ENCODE measurements around the gene TRIM2. TPM values are rescaled to one million over a fixed set of nuclear protein-coding genes. Genes with fewer than 3 reads are reported as not detected.

The TRIM2 gene
- total RNA-seq (2021) (93.2 and 107 TPM in 2 replicates), Bru-seq, nascent RNA (percentile 85 among the genes with signal in this experiment), BruChase-seq, experiment 1, labeled RNA remaining after a 2-hour chase (percentile 84 among the genes with signal in this experiment), BruChase-seq, experiment 2, labeled RNA remaining after a 6-hour chase (percentile 85 among the genes with signal in this experiment)
- long read RNA-seq, full-length matches to known transcripts, result 11 of 78 reads
- long read RNA-seq, partial matches to known transcripts, result 31 of 78 reads
- long read RNA-seq, other reads (novel, unspliced or antisense), result 36 of 78 reads

- BruUV-seq (replicated peaks), result no TSS peak
- POLR2A ChIA-PET (ENCODE audit: low non-redundant PET), result interaction anchor here (0.5 to 1.2 kb wide), 2 partner anchors 23 to 38 kb away, joined by 3 to 7 read pairs; no protein-coding TSS in a partner anchor
- Histone ChIP-seq H3K4me1 (ENCODE audit: insufficient read depth, low read length, poor library complexity, severe bottlenecking) (peaks cover 15% of the 10 kb centered on the region), H3K4me3 (ENCODE audit: low read depth, low read length, poor library complexity, severe bottlenecking) (peak within 1 kb of the TSS; percentile 45), H3K27ac (ENCODE audit: low read depth, low read length, poor library complexity, severe bottlenecking) (peak within 1 kb of the TSS; percentile 54), H3K27me3 (replicated peaks; ENCODE audit: insufficient read depth, low read depth, low read length, poor library complexity) (no peaks in the 10 kb centered on the region), H3K9me3 (ENCODE audit: low read depth, low read length, poor library complexity, severe bottlenecking) (no peaks in the 10 kb centered on the region), H3K36me3 (ENCODE audit: insufficient read depth, low read length, poor library complexity, severe bottlenecking) (no peaks in the 10 kb centered on the region)
- CTCF ChIA-PET, result interaction anchor here (1.5 kb wide), 1 partner anchor 61 kb away, joined by 5 read pairs; no protein-coding TSS in a partner anchor
- peak; percentile 95 for DNase-seq (ENCODE audit: low spot score)
- intact Hi-C loops (cut with micrococcal nuclease; ENCODE audit: unreplicated experiment), result loop anchor here (5.0 kb wide), 1 partner anchor 52 kb away; no protein-coding TSS in a partner anchor
- no peak for TF ChIP-seq EZH2 (IDR thresholded peaks at IDR 0.05; ENCODE audit: borderline replicate concordance, low read depth, low read length, poor library complexity, severe bottlenecking)
- TF ChIP-seq, protein P1, sequence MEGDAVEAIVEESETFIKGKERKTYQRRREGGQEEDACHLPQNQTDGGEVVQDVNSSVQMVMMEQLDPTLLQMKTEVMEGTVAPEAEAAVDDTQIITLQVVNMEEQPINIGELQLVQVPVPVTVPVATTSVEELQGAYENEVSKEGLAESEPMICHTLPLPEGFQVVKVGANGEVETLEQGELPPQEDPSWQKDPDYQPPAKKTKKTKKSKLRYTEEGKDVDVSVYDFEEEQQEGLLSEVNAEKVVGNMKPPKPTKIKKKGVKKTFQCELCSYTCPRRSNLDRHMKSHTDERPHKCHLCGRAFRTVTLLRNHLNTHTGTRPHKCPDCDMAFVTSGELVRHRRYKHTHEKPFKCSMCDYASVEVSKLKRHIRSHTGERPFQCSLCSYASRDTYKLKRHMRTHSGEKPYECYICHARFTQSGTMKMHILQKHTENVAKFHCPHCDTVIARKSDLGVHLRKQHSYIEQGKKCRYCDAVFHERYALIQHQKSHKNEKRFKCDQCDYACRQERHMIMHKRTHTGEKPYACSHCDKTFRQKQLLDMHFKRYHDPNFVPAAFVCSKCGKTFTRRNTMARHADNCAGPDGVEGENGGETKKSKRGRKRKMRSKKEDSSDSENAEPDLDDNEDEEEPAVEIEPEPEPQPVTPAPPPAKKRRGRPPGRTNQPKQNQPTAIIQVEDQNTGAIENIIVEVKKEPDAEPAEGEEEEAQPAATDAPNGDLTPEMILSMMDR (conservative IDR thresholded peaks at IDR 0.05; ENCODE audit: low read depth, low read length), result no peak
These were observed at the start of gene TRIM2 for GRCh38 chr4:153204247-153204671. Gene TRIM2, plus strand, starts transcription at chr4:153204443. Its CDS starts 88 bp downstream, at chr4:153204531.

- H3K4me3 ChIP-seq (ENCODE audit: low read depth, low read length, poor library complexity, severe bottlenecking), result no peak overlapping the region
- no peak for DNase-seq (ENCODE audit: low spot score)
- BruUV-seq (replicated peaks), result no TSS peak
- CTCF ChIA-PET, result interaction anchor here (0.6 to 1.1 kb wide), 2 partner anchors 13 to 1890 kb away, joined by 5 to 6 read pairs; no protein-coding TSS in a partner anchor
- POLR2A ChIA-PET (ENCODE audit: low non-redundant PET), result no interaction called here
- no peaks in the 10 kb centered on the region for H3K36me3 ChIP-seq (ENCODE audit: insufficient read depth, low read length, poor library complexity, severe bottlenecking)
- peak overlapping the region; percentile 47 for H3K27ac ChIP-seq (ENCODE audit: low read depth, low read length, poor library complexity, severe bottlenecking)
- intact Hi-C loops (cut with micrococcal nuclease; ENCODE audit: unreplicated experiment), result no loop called here
- H3K27me3 ChIP-seq (replicated peaks; ENCODE audit: insufficient read depth, low read depth, low read length, poor library complexity), result no peaks in the 10 kb centered on the region
- H3K4me1 ChIP-seq (ENCODE audit: insufficient read depth, low read length, poor library complexity, severe bottlenecking), result peaks cover 52% of the 10 kb centered on the region
- no peak for TF ChIP-seq EZH2 (IDR thresholded peaks at IDR 0.05; ENCODE audit: borderline replicate concordance, low read depth, low read length, poor library complexity, severe bottlenecking)
- TF ChIP-seq, protein P1 (conservative IDR thresholded peaks at IDR 0.05; ENCODE audit: low read depth, low read length), result no peak
- no peaks in the 10 kb centered on the region for H3K9me3 ChIP-seq (ENCODE audit: low read depth, low read length, poor library complexity, severe bottlenecking)
These were observed 48.6 kb upstream of the TRIM2 start for GRCh38 chr4:153155686-153156085.

GRCh38 chr4:153156263-153156662, 48.0 kb upstream of the TRIM2 start:
- CTCF ChIA-PET, result interaction anchor here (0.6 to 1.1 kb wide), 2 partner anchors 14 to 1891 kb away, joined by 5 to 6 read pairs; no protein-coding TSS in a partner anchor
- H3K36me3 ChIP-seq (ENCODE audit: insufficient read depth, low read length, poor library complexity, severe bottlenecking), result no peaks in the 10 kb centered on the region
- peak; percentile 90 for DNase-seq (ENCODE audit: low spot score)
- intact Hi-C loops (cut with micrococcal nuclease; ENCODE audit: unreplicated experiment), result no loop called here
- no peak for TF ChIP-seq EZH2 (IDR thresholded peaks at IDR 0.05; ENCODE audit: borderline replicate concordance, low read depth, low read length, poor library complexity, severe bottlenecking)
- TF ChIP-seq, protein P1 (conservative IDR thresholded peaks at IDR 0.05; ENCODE audit: low read depth, low read length), result peak; percentile 73
- peak overlapping the region; percentile 47 for H3K27ac ChIP-seq (ENCODE audit: low read depth, low read length, poor library complexity, severe bottlenecking)
- no TSS peak for BruUV-seq (replicated peaks)
- H3K27me3 ChIP-seq (replicated peaks; ENCODE audit: insufficient read depth, low read depth, low read length, poor library complexity), result no peaks in the 10 kb centered on the region
- no peaks in the 10 kb centered on the region for H3K9me3 ChIP-seq (ENCODE audit: low read depth, low read length, poor library complexity, severe bottlenecking)
- POLR2A ChIA-PET (ENCODE audit: low non-redundant PET), result no interaction called here
- peaks cover 58% of the 10 kb centered on the region for H3K4me1 ChIP-seq (ENCODE audit: insufficient read depth, low read length, poor library complexity, severe bottlenecking)
- no peak overlapping the region for H3K4me3 ChIP-seq (ENCODE audit: low read depth, low read length, poor library complexity, severe bottlenecking)

Data from A673 (cell line).